Aorta (tissue), 5 donors: ENCODE data around the gene CD70. TPM values are rescaled to one million over a fixed set of nuclear protein-coding genes. Genes with fewer than 3 reads are reported as not detected.
"Not testable (repeated sequence)": the region's sequence is repeated elsewhere in the genome, so short reads cannot be mapped to it uniquely, and the experiment has no call there.

Source experiments
- ATAC-seq: fragments of 200-7000 bp; cut with Tn5 transposase; one replicate; pipeline ENCODE4 v1.9.1; 2022; ENCODE audit warnings: moderate library complexity; ENCODE audit not compliant: low FRiP score
- DNase-seq, 2 donors: peaks; one replicate each; pipeline ENCODE4 v3.0.0-alpha.2; 2020
- H3K27ac ChIP-seq, 2 donors: one replicate each; pipeline ENCODE4 v1.5.1; 2013; ENCODE audit warnings: low read length in 2 of 2, mild to moderate bottlenecking in 2 of 2, moderate library complexity in 2 of 2, control low read depth in 1 of 2, inconsistent platforms in 1 of 2, low read depth in 1 of 2
- H3K27me3 ChIP-seq, 2 donors: one replicate each; pipeline ENCODE4 v1.6.1; 2013; ENCODE audit warnings: control low read depth in 1 of 2, low read length in 1 of 2, mild to moderate bottlenecking in 1 of 2, moderate library complexity in 1 of 2; ENCODE audit not compliant: insufficient read depth in 2 of 2, control insufficient read depth in 1 of 2
- H3K36me3 ChIP-seq, 2 donors: one replicate each; pipeline ENCODE4 v1.6.1; 2013; ENCODE audit warnings: control low read depth in 1 of 2, low read length in 1 of 2, mild to moderate bottlenecking in 1 of 2; ENCODE audit not compliant: insufficient read depth in 2 of 2, control insufficient read depth in 1 of 2
- H3K4me1 ChIP-seq, 2 donors: one replicate each; pipeline ENCODE4 v1.6.1; 2013; ENCODE audit warnings: low read length in 2 of 2, control low read depth in 1 of 2, mild to moderate bottlenecking in 1 of 2, moderate library complexity in 1 of 2; ENCODE audit not compliant: insufficient read depth in 2 of 2, control insufficient read depth in 1 of 2
- H3K4me3 ChIP-seq, 2 donors: one replicate each; pipeline ENCODE4 v1.5.1; 2013; ENCODE audit warnings: low read length in 2 of 2, control low read depth in 1 of 2, mild to moderate bottlenecking in 1 of 2
- H3K9me3 ChIP-seq: one replicate; pipeline ENCODE4 v1.6.1; 2013; ENCODE audit warnings: mild to moderate bottlenecking, low read length; ENCODE audit not compliant: control insufficient read depth
- WGBS, 2 donors: extraction: QIAGEN DNeasy Blood & Tissue Kit; methylation state at CpG; one replicate each; pipeline ENCODE4 v1.1.7; 2013; 5-methylcytosine and 5-hydroxymethylcytosine counted together
- intact Hi-C, 2 donors: fragments of 100-400 bp; cut with DNase I; formaldehyde crosslinking; loops; one replicate each; pipeline versions ENCODE4 v1.14.2 to v1.15.0; 2022
- polyA plus RNA-seq, 2 donors: library from polyadenylated mRNA; stranded (reverse); fragments of 200-250 nt; gene quantifications; one replicate each; pipeline ENCODE4 v1.2.3, GENCODE V29; 2013
- total RNA-seq, 2 donors: library from RNA; stranded (reverse); fragmentation: NEBNext Ultra II Directional; extraction: Animal tissue kit (Norgen Biotek cat#: 25700); gene quantifications; one replicate each; pipeline ENCODE4 v1.2.1, GENCODE V29; 2021
- donor health status: healthy with polysubstance abuse.
- donor health status: Bipolar disorder and iron deficiency.
- donor health status: DM: no; HTN: no; CAD: no.
- donor health status: DM: no; HTN: no; CAD: no.
- donor health status: DM: yes; HTN: yes; CAD: no.

The CD70 gene
- total and polyA plus RNA-seq, 4 donors: 0.42 TPM; not detected in 3

- no peak for ATAC-seq
- intact Hi-C loops: no loop called here
- H3K27ac ChIP-seq: no peak overlapping the region
- no peaks in the 10 kb centered on the region for H3K9me3 ChIP-seq
- 1% methylated on average over 16 of the region's 16 CpGs for WGBS, 2 donors
- DNase-seq: no peak
- H3K4me3 ChIP-seq: no peak overlapping the region
- no peaks in the 10 kb centered on the region for H3K27me3 ChIP-seq
- no peaks in the 10 kb centered on the region for H3K4me1 ChIP-seq
- H3K36me3 ChIP-seq: no peaks in the 10 kb centered on the region
These were observed 1.2 kb downstream of the CD70 start for GRCh38 chr19:6589711-6590257.

- Histone ChIP-seq H3K27ac (no peak overlapping the region), H3K36me3 (no peaks in the 10 kb centered on the region), H3K9me3 (no peaks in the 10 kb centered on the region), H3K4me3 (no peak overlapping the region), H3K4me1 (no peaks in the 10 kb centered on the region), H3K27me3 (no peaks in the 10 kb centered on the region)
- intact Hi-C loops: no loop called here
- ATAC-seq: no peak
- WGBS, 2 donors: 3% methylated on average over 20 of the region's 20 CpGs
- DNase-seq: no peak
These were observed 2.2 kb downstream of the CD70 start for GRCh38 chr19:6588508-6589345.

- Histone ChIP-seq H3K4me3 (no peak overlapping the region), H3K27ac (no peak overlapping the region), H3K4me1 (no peaks in the 10 kb centered on the region), H3K9me3 (no peaks in the 10 kb centered on the region), H3K27me3 (no peaks in the 10 kb centered on the region), H3K36me3 (no peaks in the 10 kb centered on the region)
- WGBS, 2 donors: 4 to 5% methylated on average over 9 of the region's 9 CpGs
- ATAC-seq (no peak), DNase-seq (no peak)
- intact Hi-C loops: no loop called here
These were observed 2.9 kb downstream of the CD70 start for GRCh38 chr19:6587998-6588507.

- no peak overlapping the region for H3K4me3 ChIP-seq
- H3K9me3 ChIP-seq: peaks cover 2% of the 10 kb centered on the region
- intact Hi-C loops: no loop called here
- no peaks in the 10 kb centered on the region for H3K4me1 ChIP-seq
- ATAC-seq: peak; percentile 41
- 0 to 2% methylated on average over 27 of the region's 27 CpGs for WGBS, 2 donors
- no peak for DNase-seq
- H3K36me3 ChIP-seq: no peaks in the 10 kb centered on the region
- no peak overlapping the region for H3K27ac ChIP-seq
- H3K27me3 ChIP-seq: no peaks in the 10 kb centered on the region
These were observed 3.7 kb downstream of the CD70 start for GRCh38 chr19:6587093-6587820.

GRCh38 chr19:6586726-6587092 lies 4.2 kb downstream of the CD70 start:
- Histone ChIP-seq H3K4me1 (no peaks in the 10 kb centered on the region), H3K27me3 (no peaks in the 10 kb centered on the region), H3K9me3 (peaks cover 2% of the 10 kb centered on the region), H3K27ac (no peak overlapping the region), H3K4me3 (no peak overlapping the region), H3K36me3 (no peaks in the 10 kb centered on the region)
- ATAC-seq (no peak), DNase-seq (no peak)
- intact Hi-C loops: no loop called here
- 1 to 8% methylated on average over 4 of the region's 4 CpGs for WGBS, 2 donors

- H3K9me3 ChIP-seq: peaks cover 2% of the 10 kb centered on the region
- H3K4me1 ChIP-seq: no peaks in the 10 kb centered on the region
- H3K36me3 ChIP-seq: no peaks in the 10 kb centered on the region
- WGBS, 2 donors: 47 to 52% methylated on average over 14 of the region's 14 CpGs
- H3K4me3 ChIP-seq: no peak overlapping the region
- no peaks in the 10 kb centered on the region for H3K27me3 ChIP-seq
- no peak overlapping the region for H3K27ac ChIP-seq
- intact Hi-C loops: no loop called here
- no peak for DNase-seq
- ATAC-seq: no peak
These were observed 4.9 kb downstream of the CD70 start for GRCh38 chr19:6586056-6586455.

- H3K36me3 ChIP-seq, ATAC-seq, H3K4me1 ChIP-seq, H3K27me3 ChIP-seq, DNase-seq, H3K9me3 ChIP-seq, H3K4me3 ChIP-seq, H3K27ac ChIP-seq, intact Hi-C loops: not testable (repeated sequence)
- WGBS, 2 donors: 80 to 81% methylated on average over 15 to 16 of the region's 16 CpGs
These were observed 8.2 kb downstream of the CD70 start for GRCh38 chr19:6582515-6583484.

GRCh38 chr19:6580313-6580712 lies 10.6 kb downstream of the CD70 start:
- Histone ChIP-seq H3K27ac (no peak overlapping the region), H3K36me3 (no peaks in the 10 kb centered on the region), H3K4me1 (no peaks in the 10 kb centered on the region), H3K4me3 (no peak overlapping the region), H3K27me3 (peaks cover 0 to 3% of the 10 kb centered on the region in 2 donors), H3K9me3 (peaks cover 2% of the 10 kb centered on the region)
- ATAC-seq: no peak
- no peak for DNase-seq
- 83 to 85% methylated on average over 8 of the region's 8 CpGs for WGBS, 2 donors
- intact Hi-C loops: no loop called here
